Measurements from ENCODE around the gene CTDSP2.
"Not testable (repeated sequence)": the region's sequence is repeated elsewhere in the genome, so short reads cannot be mapped to it uniquely, and the experiment has no call there.

The CTDSP2 gene

DNA sequence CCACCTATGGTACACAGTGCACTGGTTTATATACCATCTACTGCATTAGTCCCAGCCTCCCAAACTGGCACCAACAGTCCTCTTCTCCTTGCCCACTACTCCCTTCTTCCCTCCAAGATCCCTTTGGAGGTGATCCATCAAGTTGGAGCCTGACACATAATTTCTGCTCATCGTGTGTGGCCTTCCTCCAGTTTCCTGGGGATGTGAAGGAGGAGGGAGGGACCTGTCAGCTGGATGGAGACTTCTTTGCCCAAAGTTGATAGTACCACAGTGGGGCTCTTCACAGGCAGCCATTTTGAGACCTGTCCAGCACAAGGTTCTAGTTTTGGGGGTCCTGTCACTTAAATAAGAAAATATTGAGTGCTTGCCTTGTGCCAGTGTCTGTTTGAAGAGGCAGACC, 17.1 kb upstream of the CTDSP2 start:
- no peak for DNase-seq (ENCODE audit: low read depth)
- H3K4me3 ChIP-seq (ENCODE audit: control insufficient read depth, low read depth, low read length), result no peak overlapping the region
- TF ChIP-seq, protein P1, sequence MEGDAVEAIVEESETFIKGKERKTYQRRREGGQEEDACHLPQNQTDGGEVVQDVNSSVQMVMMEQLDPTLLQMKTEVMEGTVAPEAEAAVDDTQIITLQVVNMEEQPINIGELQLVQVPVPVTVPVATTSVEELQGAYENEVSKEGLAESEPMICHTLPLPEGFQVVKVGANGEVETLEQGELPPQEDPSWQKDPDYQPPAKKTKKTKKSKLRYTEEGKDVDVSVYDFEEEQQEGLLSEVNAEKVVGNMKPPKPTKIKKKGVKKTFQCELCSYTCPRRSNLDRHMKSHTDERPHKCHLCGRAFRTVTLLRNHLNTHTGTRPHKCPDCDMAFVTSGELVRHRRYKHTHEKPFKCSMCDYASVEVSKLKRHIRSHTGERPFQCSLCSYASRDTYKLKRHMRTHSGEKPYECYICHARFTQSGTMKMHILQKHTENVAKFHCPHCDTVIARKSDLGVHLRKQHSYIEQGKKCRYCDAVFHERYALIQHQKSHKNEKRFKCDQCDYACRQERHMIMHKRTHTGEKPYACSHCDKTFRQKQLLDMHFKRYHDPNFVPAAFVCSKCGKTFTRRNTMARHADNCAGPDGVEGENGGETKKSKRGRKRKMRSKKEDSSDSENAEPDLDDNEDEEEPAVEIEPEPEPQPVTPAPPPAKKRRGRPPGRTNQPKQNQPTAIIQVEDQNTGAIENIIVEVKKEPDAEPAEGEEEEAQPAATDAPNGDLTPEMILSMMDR (conservative IDR thresholded peaks at IDR 0.05; ENCODE audit: control insufficient read depth, insufficient read depth, low read depth, low read length), result no peak

DNA sequence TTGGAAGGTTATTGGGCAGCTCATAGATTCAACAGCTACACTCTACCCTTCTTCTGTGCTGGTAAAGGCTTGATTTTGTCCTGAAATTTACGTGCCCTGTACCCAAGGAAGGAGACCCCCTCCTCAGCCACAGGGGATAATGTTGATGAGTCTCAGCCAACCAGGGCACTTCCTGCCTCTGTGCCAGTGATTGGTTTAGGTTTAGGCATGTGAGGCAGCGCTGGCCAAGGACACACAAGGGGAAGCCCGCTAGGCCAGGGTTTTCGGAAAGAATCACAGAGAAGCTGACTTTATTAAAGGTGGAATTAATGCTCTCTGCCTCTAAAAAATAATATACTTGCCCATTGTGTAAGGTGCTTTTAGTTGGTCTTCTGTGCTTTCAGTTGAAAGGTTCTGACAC, 15.4 kb upstream of the CTDSP2 start:
- TF ChIP-seq, protein P1 (conservative IDR thresholded peaks at IDR 0.05; ENCODE audit: control insufficient read depth, insufficient read depth, low read depth, low read length), result no peak
- H3K4me3 ChIP-seq (ENCODE audit: control insufficient read depth, low read depth, low read length), result no peak overlapping the region
- no peak for DNase-seq (ENCODE audit: low read depth)

DNA sequence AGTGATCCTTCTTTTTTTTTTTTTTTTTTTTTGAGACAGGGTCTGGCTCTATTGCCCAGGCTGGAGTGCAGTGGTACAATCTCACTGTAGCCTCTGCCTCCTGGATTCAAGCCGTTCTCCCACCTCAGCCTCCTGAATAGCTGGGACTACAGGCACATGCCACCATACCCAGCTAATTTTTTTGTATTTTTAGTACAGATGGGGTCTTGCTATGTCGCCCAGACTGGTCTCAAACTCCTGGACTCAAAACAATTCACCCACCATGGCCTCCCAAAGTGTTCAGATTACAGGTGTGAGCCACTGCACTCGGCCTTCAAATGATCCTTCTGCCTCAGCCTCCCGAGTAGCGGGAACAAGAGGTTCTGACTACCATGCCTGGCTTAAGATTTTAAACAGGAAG, 14.4 kb upstream of the CTDSP2 start:
- not testable (repeated sequence) for DNase-seq (ENCODE audit: low read depth); H3K4me3 ChIP-seq (ENCODE audit: control insufficient read depth, low read depth, low read length)

DNA sequence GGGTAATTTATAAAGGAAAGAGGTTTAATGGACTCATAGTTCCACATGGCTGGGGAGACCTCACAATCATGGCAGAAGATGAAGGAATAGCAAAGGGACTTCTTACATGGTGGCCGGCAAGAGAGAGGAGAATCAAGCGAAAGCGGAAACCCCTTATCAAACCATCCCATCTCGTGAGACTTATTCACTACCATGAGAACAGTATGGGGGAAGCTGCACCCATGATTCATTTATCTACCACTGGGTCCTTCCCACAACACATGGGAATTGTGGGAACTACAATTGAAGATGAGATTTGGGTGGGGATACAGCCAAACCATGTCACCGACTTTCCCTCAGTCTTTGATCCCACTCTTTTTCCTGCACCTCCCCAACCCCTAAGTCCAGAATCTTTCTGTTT, 12.6 kb upstream of the CTDSP2 start:
- TF ChIP-seq, protein P1 (conservative IDR thresholded peaks at IDR 0.05; ENCODE audit: control insufficient read depth, insufficient read depth, low read depth, low read length), result no peak
- no peak for DNase-seq (ENCODE audit: low read depth)

DNA sequence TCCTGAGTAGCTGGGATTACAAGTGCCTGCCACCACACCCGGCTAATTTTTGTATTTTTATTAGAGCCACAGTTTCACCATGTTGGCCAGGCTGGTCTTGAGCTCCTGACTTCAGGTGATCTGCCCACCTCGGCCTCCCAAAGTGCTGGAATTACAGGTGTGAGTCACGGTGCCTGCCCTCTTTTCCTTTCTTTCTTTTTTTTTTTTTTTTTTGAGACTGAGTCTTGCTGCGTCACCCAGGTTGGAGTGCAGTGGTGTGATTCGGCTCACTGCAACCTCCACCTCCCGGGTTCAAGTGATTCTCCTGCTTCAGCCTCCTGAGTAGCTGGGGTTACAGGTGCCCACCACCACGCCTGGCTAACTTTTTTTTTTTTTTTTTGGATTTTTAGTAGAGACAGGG, 11.6 kb upstream of the CTDSP2 start:
- not testable (repeated sequence) for H3K4me3 ChIP-seq (ENCODE audit: control insufficient read depth, low read depth, low read length); DNase-seq (ENCODE audit: low read depth)

More for the DNA sequence above, 12.6 kb upstream of the CTDSP2 start:
- H3K4me3 ChIP-seq (ENCODE audit: control insufficient read depth, low read depth, low read length), result no peak overlapping the region

DNA sequence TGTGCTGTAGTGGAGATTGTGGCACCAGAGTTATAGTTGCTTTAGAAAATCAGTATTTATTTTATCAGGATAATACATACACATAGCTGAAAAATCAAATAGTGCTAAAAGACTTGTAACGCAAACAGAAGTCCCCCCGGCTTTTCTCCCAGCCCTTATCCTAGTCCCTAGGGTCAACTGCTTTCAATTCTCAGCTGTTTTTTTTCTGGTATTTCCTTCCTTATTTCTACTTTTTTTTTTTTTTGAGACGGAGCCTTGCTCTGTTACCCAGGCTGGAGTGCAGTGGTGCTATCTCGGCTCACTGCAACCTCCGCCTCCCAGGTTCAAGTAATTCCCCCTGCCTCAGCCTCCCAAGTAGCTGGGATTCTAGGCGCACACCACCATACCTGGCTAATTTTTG, 8.4 kb upstream of the CTDSP2 start:
- TF ChIP-seq, protein P1 (conservative IDR thresholded peaks at IDR 0.05; ENCODE audit: control insufficient read depth, insufficient read depth, low read depth, low read length), result no peak
- no peak for DNase-seq (ENCODE audit: low read depth)
- H3K4me3 ChIP-seq (ENCODE audit: control insufficient read depth, low read depth, low read length), result no peak overlapping the region

DNA sequence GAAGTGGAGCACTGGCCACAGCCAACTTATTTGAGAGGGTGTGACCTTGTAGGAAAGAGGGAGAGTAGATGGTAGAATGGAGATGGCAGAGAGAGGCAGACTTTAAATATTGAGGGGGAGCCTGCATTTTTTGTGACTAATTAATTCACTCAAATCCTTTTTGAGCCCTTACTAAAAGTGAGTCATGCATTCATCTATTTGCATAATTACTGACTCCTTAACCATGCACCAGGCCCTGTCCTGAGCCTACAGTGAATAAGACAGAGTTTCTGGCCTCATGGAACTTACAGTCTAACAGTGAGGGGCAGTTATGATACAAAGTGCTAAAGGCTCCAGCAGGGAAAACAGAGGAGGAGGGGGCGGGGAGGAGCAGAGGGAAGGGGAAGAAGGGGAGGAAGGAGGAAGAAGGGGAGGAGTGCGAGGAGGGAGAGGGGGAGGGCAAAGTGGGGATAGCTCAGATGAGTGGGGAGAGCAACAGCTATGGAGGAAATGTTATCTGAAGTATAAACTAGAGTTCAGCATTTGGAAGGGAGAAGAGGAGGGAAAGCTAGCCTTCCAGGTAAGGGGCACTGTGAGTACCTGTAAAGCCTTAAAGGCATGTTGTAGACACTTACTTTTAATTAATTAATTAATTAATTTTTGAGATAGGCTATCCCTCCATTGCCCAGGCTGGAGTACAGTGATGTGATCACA, 7.5 kb upstream of the CTDSP2 start:
- TF ChIP-seq, protein P1 (conservative IDR thresholded peaks at IDR 0.05; ENCODE audit: control insufficient read depth, insufficient read depth, low read depth, low read length), result no peak
- H3K4me3 ChIP-seq (ENCODE audit: control insufficient read depth, low read depth, low read length), result no peak overlapping the region
- DNase-seq (ENCODE audit: low read depth), result no peak
